C4-2B (cell line): Measurements from ENCODE around the gene GPR183.

Experiments
- H3K27ac ChIP-seq: fragments of 450-650 bp; 2 replicates; pipeline ENCODE4 v1.5.1; 2017
- ZFX ChIP-seq: fragments of 450-650 bp; IDR thresholded peaks from 2 replicates; pipeline ENCODE4 v1.6.1; 2017
- TF ChIP-seq, protein P1 (sequence below): fragments of 450-650 bp; conservative IDR thresholded peaks from 2 replicates; pipeline ENCODE4 v1.5.1; 2017; ENCODE audit warnings: mild to moderate bottlenecking

GPR183 gene

DNA sequence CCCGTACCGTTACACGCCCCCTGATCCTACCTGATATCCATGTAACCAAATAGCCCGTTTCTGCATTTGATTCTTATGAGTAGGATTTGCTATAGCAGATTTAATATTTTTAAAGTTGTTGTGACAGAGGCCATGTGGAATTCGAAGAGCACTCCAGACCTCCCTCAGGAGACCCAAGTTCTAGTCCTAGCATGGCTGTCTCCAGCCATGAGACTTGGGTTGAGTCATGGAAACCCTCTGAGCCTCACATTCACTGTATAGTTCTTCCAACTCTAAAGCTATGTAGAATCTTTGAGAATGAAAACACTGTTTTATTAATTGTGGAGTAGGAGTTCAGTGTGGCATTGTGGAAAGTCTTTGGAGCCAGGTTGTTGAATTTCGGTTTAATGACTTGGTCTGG lies 8.0 kb upstream of the GPR183 start:
- TF ChIP-seq, protein P1, sequence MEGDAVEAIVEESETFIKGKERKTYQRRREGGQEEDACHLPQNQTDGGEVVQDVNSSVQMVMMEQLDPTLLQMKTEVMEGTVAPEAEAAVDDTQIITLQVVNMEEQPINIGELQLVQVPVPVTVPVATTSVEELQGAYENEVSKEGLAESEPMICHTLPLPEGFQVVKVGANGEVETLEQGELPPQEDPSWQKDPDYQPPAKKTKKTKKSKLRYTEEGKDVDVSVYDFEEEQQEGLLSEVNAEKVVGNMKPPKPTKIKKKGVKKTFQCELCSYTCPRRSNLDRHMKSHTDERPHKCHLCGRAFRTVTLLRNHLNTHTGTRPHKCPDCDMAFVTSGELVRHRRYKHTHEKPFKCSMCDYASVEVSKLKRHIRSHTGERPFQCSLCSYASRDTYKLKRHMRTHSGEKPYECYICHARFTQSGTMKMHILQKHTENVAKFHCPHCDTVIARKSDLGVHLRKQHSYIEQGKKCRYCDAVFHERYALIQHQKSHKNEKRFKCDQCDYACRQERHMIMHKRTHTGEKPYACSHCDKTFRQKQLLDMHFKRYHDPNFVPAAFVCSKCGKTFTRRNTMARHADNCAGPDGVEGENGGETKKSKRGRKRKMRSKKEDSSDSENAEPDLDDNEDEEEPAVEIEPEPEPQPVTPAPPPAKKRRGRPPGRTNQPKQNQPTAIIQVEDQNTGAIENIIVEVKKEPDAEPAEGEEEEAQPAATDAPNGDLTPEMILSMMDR: no peak
- no peak for TF ChIP-seq ZFX

DNA sequence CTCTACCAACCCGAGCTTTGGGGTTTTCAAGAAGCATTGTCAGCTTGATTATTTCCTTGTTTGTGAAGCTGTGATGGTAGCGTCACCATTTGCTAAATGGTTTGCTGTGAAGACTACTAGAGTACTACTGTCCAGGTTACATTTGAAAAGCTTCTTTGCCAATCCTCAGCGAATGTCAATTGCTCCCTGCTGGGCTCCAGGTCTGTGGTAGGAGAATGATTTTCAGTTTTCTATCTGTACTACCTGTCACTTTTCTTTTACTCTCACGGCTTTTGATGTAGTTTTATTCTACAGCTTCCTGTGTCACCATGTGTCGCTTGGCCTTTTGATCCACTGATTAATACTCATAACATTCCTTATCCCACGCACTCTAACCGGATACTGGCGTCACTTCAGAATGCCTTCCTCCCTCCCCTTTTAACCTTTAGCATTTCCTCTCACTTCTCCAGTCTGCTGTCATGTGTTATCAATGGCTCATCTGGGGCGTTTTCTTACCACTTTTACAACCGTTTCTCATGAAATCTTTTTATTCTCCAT lies 7.5 kb upstream of the GPR183 start:
- no peak overlapping the region for H3K27ac ChIP-seq
- no peak for TF ChIP-seq ZFX
- TF ChIP-seq, protein P1: no peak

More for the DNA sequence above, 8.0 kb upstream of the GPR183 start:
- no peak overlapping the region for H3K27ac ChIP-seq

DNA sequence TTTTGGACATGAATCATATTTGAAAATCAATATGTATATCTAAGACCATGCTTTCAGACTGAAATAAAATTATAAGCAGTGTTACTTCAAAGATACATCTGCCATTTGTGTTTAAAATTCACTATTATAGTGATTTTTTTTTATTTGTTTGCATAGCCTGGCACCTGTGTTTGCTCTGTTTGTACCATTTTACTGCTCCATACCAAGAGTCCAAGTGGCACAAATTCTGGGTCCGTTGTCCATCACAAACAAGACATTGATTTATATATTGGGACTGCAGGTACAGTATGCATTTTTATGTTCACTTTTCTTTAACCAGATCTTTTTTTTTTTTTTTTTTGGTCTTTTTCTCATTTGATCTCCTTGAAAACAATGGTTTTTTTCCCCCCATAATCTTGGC lies 6.7 kb upstream of the GPR183 start:
- H3K27ac ChIP-seq: no peak overlapping the region
- TF ChIP-seq ZFX: no peak

DNA sequence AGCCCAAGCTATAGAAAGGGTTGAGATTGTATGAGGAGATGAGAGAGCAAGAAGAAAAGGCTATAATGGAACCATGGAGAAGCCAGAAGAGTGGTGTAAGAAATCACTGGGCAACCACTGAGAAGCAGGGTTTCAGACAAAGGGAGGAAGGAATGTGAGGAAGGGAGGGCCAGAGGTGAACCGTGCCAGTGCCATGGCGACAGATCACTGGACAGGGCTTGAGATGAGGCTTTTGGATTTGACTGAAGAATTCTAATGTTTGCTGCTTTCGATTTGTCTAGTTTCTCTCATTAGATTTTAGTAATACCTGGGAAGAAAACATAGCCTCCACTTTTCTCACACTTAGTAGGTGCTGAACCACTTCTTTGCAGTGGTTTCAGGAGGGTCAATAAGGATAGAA lies 6.3 kb upstream of the GPR183 start:
- TF ChIP-seq, protein P1: no peak
- no peak for TF ChIP-seq ZFX
- H3K27ac ChIP-seq: no peak overlapping the region

DNA sequence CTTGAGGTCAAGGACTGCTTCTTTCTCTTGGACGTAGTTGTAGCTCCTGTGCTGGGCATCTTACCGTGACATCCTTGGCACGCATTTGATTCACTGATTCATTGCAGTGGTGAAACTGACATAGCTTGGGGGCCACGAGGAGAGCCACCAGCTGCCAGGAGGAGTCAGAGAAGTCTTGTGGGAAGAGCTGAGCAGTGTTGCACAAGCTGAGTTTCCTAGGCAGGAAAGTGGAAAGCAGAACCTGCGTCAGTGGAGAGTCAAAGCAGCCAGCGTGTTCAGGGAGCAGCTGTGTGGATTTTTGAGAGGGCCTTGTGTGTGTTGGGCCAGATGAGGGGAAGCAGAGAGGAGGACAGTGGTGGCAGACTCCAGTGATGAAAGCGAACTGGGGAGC lies 5.3 kb upstream of the GPR183 start:
- TF ChIP-seq, protein P1: no peak
- TF ChIP-seq ZFX: no peak
- no peak overlapping the region for H3K27ac ChIP-seq

DNA sequence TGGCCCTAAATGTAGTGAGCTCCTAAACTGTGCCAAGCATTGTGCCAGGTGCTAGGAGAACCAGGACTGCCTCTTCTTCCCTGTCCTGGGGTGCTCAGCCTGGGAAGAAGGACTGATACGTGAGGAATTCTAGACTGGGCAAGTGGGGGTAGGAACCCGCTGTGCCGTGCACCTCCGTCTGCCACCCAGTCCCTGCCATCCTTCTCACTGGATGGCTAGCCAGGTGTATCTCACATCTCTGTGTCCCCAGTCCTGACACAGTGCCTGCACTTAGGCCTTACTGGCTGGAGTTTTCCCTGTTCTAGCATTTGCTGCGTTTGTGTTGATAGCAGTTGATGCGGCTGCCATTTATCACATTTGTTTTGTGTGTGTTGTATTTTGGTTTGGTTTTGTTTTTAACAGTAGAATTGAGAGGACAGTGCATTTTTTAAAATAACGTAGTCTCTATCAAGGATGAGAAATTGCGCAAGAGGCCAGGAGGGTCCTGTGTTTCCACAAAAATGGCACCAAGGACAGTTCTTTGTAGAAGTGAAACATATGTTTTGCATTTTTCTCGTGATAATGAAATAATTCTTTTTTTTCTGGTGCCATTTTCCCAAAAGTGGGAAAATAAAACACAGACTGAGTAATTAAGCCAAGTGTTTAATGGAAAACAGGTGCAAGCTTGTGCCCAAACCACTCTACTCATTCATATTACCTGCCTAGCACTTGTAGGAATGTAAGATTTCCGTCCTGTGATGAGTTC lies 4.7 kb upstream of the GPR183 start:
- no peak overlapping the region for H3K27ac ChIP-seq

DNA sequence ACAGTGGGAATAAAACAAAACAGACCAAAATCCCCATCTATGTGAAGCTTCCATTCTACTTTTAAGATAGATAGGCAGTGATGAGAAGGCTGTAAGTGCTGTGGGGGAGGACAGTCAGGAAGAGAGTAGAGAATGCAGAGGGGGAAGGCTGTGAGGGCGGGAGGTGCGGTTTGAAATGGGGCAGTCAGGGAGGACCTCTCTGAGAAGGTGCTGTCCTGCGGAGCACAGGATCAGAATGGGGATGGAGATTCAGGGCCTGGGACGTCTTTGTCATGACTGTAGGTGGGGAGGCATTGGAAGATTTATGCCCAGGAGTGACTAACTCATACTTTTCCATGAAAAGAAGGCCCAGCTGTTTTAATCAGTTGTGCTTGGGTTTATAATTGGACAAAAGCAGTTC lies 3.9 kb upstream of the GPR183 start:
- TF ChIP-seq ZFX: no peak
- TF ChIP-seq, protein P1: no peak
- H3K27ac ChIP-seq: no peak overlapping the region

More for the DNA sequence above, 4.7 kb upstream of the GPR183 start:
- no peak for TF ChIP-seq ZFX
- TF ChIP-seq, protein P1: no peak
